GM18861 (cell line): ENCODE measurements around the gene STMN3.
"Not testable (repeated sequence)": the region's sequence is repeated elsewhere in the genome, so short reads cannot be mapped to it uniquely, and the experiment has no call there.

ENCODE experiments used
- ATAC-seq: cut with Tn5 transposase; IDR thresholded peaks from one replicate; pipeline ENCODE4 v1.9.1; 2021; ENCODE audit not compliant: unreplicated experiment

STMN3 gene

DNA sequence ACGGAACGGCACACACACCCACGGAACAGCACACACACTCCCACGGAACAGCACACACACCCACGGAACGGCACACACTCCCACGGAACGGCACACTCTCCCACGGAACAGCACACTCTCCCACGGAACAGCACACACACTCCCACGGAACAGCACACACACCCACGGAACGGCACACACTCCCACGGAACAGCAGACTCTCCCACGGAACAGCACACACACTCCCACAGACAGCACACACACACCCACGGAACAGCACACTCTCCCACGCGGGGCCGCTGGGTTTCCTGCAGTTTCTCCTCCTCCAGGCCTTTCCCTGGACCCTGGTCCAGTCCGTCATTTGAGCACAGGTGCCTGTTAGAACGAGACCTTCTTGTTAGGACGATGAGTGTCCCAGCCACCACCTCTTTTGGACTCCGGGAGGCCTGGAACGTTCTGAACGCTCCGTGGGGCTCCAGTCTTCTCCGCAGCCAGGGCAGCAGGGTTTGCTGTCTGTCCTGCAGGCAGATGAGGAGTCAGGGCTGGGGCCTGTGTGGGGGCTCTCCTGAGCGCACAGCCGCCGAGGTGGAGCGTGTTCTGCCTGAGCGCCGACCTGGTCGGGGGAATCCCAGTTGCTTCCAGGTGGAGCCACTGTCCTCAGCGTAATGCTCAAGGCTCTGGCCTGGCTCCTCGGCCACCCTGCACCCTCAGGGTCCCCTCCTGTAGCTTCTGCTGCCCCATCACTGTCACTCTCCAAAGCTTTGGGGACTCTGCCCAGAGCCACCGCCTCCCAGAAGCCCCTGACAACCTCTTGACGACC is 25.6 kb upstream of the STMN3 start:
- no peak for ATAC-seq

GRCh38 chr20:63678071-63678470 is 24.8 kb upstream of the STMN3 start:
- ATAC-seq = no peak

DNA sequence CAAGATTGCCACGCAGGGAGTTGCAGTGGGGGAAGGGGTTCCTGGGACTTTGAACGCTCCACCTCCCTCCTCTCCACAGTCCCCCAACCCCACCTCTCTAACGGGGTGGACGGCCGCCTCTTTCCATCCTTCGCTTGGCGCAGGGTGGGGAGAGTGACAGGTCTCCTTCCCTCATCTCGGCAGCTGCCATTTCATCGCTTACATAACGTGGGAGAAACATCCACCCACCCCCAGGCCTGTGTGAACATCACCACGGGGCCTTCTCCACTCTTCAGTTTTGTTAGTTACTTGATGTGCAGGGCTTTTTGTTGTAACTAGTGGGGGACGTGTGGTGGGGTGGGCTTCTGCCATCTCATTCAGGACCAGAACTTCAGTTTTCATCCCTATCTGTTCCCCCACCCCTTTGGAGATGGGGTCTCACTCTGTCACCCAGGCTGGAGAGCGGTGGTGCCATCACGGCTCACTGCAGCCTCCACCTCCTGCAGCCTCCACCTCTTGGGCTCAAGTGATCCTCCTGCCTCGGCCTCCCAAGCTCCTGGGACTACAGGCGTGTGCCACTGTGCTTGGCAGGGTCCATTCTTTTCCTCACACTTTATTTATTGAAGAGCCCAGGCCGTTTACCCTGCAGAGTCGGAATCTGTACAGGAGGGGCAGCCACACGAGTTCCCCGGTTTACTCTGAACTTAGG is 22.6 kb upstream of the STMN3 start:
- ATAC-seq = no peak

DNA sequence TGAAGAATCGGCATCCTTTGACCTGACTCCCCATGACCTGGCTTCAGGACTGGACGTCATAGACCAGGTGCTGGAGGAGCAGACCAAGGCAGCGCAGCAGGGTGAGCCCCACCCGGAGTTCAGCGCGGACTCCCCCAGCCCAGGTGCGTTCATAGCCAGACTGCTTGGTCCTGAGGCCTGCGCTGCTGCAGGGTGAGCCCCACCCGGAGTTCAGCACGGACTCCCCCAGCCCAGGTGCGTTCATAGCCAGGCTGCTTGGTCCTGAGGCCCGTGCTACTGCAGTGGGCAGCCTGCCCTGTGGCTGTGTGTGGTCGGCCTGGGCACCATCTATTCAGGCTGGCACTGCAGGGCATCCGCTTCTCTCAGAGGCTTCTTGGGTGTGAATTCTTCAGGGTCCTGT is 20.7 kb upstream of the STMN3 start:
- no peak for ATAC-seq

DNA sequence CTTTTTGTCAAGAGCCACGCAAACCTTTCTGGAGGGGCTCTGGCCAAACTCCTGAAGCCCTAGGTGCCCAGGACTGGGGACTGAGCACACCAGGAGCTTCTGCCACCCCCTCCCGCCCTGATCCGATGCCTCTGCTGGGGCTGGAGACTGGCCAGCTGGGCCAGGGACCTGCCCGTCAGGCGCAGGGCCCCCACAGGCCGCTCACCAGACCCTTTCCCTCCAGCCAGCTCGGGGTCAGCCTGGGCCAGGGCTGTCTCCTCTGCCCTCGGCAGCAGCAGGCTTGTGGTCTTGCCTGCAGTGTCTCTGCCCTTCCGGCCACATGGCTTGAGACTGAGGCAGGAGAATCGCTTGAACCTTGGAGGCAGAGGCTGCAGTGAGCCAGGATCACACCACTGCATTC is 19.4 kb upstream of the STMN3 start:
- ATAC-seq = no peak

- not testable (repeated sequence) for ATAC-seq
Observed at GRCh38 chr20:63671695-63672094, 18.5 kb upstream of the STMN3 start.

- no peak for ATAC-seq
Observed at GRCh38 chr20:63668351-63668750, 15.1 kb upstream of the STMN3 start.

DNA sequence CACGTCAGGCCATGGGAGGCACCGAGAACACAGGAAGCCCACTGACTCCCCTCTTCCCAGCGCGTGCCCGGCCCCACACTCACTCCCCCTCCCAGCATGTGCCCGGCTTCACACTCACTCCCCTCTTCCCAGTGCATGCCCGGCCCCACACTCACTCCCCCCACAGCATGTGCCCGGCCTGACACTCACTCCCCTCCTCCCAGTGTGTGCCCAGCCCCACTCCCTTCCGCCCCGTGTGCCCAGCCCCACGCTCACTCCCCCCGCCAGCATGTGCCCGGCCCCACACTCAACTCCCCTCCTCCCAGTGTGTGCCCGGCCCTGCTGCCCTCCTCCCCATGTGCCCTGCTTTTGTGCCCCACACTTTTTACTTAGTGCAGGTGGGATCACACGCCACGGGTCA is 14.6 kb upstream of the STMN3 start:
- no peak for ATAC-seq

- no peak for ATAC-seq
Observed at GRCh38 chr20:63665708-63666107, 12.5 kb upstream of the STMN3 start.

DNA sequence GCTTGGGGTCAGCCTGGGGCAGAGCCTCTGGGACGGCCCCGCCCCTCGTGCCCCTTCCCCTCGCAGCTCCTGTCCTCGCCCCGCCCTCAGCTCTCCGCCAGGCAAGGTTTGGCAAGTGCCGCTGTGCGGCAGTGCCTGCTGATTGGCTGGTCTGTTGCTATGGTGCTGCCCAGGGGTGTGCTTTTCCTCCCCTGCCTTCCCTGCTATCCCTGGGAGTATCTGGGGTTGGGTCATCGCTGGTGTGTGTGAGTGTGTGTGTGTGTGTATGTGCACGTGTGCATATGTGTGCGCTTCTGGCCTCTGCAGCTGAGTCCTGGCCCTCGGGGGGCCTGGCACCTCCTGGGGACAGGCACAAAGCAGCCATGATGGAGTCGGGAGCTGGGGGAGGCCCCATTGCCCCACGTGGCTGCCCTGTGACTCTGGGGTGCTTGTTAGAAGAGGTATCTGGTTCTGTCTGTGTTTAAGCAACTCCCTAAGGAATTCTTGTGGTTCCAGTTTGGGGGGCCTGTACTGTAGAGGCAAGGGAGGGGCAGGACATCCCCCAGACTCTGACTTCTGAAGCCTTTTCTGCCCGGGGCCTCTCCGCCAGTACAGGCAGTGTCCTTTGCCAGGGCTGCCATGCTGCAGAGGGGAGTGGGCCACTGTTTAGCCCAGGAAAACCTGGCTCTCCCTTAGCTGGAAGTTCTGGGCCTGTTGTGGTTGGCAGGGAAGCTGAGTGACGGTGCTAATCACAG is 11.8 kb upstream of the STMN3 start:
- no peak for ATAC-seq

GRCh38 chr20:63664143-63664851 is 11.1 kb upstream of the STMN3 start:
- ATAC-seq = no peak

DNA sequence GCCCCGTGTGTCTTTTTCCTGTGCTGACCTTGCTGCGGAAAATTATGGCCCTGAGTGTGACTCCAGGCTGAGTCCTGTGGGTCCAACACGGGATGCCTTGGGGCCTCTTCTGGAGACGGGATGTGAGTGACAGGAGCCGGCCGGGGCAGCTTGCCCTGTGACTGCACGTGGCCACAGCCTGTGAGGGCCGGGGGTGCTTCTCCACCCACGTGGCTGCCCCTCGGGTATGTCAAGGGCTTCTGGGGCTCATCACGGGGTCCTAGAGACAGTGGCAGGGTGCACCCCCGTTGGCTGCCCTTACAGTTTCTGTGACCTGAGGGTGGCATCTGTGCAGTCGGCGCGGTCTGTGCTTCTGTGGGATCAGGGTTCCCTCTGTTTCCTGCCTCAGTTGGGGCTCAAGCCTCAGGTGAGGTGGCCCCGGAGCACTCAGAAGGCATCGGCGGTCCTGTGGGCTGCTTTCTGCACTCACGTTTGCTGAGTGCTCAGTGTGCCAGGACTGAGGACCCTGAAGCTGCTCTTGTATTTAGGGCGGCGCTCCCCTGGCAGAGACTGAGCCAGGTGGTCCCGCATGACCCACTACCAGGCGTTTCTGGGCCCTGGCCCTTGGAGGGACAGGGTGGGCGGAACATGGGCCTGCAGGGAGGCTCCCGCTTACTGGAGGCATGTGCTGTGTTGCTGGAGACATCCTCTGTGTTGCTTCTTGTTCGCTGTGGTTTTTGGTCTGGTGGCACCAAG is 10.3 kb upstream of the STMN3 start:
- no peak for ATAC-seq

DNA sequence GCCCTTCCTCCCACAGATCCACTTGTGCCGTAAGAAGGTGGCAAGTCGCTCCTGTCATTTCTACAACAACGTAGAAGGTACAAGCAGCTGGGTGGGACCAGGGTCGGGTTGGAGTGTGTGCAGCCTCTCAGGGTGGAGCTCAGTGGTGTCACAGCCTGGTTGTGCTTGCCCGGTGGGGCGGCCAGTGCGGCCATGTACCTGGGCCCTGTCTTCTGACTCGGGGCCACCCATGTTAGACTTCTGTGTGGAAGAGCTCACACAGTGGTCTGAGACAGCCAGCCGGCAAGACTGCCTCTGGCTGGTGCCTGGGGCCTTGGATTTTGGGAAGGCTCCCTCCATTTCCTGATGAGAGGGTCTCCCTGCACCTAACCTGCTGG is 9.6 kb upstream of the STMN3 start:
- no peak for ATAC-seq

- ATAC-seq = no peak
Observed at GRCh38 chr20:63661959-63662812, 9.0 kb upstream of the STMN3 start.

DNA sequence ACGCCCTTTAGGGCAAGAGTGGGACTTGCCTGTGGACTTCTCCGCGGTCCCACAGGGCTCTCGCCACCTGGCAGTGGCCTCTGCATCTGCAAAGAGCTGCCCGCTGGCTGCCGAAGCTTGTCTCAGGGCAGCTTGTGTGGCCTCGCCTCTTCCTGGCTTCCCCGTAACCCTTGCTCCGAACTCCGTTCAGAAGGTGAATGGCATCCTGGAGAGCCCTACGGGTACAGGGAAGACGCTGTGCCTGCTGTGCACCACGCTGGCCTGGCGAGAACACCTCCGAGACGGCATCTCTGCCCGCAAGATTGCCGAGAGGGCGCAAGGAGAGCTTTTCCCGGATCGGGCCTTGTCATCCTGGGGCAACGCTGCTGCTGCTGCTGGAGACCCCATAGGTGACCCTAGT is 7.9 kb upstream of the STMN3 start:
- ATAC-seq = no peak

- ATAC-seq = no peak
Observed at GRCh38 chr20:63660622-63661021, 7.4 kb upstream of the STMN3 start.

DNA sequence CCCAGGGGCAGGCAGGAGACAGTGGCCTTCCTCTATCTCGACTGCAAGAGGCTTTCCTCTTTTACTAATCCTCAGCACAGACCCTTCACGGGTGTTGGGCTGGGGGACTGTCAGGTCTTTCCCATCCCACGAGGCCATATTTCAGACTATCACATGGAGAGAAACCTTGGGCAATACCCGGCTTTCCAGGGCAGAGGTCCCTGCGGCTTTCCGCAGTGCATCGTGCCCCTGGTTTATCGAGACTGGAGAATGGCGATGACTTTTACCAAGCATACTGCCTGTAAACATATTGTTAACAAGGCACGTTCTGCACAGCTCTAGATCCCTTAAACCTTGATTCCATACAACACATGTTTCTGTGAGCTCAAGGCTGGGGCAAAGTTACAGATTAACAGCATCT is 7.0 kb upstream of the STMN3 start:
- ATAC-seq = not testable (repeated sequence)

GRCh38 chr20:63659370-63659769 is 6.1 kb upstream of the STMN3 start:
- no peak for ATAC-seq

- ATAC-seq = no peak
Observed at GRCh38 chr20:63658749-63659187, 5.5 kb upstream of the STMN3 start.
